SH-SY5Y (cell line): ENCODE data around the gene TGFBR3.

Experiments used
- GATA2 ChIP-seq: IDR thresholded peaks from 2 replicates; pipeline ENCODE4 v1.6.1; 2011; ENCODE audit warnings: mild to moderate bottlenecking, low read depth, low read length
- GATA3 ChIP-seq: IDR thresholded peaks from 2 replicates; pipeline ENCODE4 v1.6.1; 2011; ENCODE audit warnings: low read depth, mild to moderate bottlenecking, low read length, moderate library complexity

TGFBR3 gene

GRCh38 chr1:91793189-91793588 lies 92.8 kb downstream of the TGFBR3 start:
- TF ChIP-seq GATA3 (no peak), GATA2 (no peak)

GRCh38 chr1:91792489-91793071 lies 93.4 kb downstream of the TGFBR3 start:
- TF ChIP-seq GATA2, result no peak
- TF ChIP-seq GATA3, result no peak

DNA sequence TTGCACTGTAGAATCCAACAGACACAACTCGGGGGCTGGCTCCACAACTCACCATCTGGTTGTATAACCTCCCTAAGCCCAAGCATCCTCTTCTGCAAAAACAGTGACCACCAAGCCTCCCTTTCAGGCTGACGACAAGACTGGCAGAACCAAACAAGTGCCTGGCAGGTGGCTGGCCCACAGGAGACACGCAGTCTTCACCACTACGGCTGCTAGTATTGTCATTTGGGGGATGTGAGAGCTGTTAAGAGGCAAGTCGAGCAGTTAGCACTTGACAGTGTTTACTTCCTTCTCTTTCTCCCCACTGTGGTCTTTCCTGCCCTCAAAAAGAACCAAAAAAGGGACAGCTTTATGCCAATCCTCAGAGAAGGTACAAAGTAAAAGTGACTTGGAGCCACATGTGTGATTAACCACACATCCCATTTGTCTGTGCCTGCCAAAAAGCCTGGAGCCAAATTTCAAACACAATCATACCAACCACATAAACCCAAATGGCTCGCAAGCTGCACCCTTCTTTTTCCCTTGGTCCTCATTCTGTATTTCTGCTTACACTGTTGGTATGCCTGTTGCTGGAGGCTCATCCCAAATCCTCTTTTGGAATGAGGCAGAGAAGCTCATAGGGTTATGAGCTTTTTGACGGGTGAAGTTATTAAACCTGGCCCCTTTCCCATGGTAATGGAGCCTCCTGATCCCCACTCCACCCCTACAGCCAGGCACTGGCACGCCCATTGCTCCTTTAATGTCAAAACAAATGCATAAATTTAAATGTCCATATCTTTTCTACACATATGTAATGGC lies 94.1 kb downstream of the TGFBR3 start:
- TF ChIP-seq GATA2, result no peak
- no peak for TF ChIP-seq GATA3

DNA sequence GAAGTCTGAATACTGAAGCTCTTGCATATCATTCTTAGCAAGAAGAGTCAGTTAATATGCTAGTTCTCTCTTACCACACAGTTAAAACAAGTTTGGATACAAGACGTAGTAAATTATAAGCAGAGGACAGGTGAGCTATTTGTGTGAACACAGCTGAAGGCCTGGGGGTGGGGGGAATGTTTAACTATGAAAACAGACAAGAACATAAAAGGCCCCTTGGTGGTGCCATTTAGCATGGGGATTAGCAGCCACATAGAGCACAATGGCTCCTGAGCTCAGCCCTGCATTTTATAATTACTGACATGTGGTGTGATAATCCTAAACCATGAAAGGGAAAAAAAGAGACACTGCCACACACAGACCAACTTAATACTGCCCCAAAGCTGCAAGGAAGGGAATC lies 94.8 kb downstream of the TGFBR3 start:
- no peak for TF ChIP-seq GATA2
- TF ChIP-seq GATA3, result no peak

DNA sequence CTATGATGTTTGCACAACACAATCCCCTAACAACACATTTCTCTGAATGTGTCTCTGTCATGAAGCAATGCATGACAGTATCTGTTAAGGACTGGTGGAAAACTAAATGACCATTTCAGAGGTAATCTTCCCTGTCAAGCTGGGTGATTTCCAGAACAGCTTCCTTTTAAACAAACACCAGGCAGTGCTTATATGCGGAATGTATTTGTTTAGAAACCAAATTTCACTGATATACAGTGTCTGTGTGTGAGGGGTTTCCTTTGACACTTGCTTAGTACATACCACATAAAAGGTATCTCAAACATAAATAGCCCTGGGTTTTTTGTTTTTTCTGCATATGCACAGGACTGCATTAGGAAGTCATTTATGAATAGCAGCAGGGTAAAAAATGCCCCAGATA lies 95.6 kb downstream of the TGFBR3 start:
- TF ChIP-seq GATA3, result no peak

DNA sequence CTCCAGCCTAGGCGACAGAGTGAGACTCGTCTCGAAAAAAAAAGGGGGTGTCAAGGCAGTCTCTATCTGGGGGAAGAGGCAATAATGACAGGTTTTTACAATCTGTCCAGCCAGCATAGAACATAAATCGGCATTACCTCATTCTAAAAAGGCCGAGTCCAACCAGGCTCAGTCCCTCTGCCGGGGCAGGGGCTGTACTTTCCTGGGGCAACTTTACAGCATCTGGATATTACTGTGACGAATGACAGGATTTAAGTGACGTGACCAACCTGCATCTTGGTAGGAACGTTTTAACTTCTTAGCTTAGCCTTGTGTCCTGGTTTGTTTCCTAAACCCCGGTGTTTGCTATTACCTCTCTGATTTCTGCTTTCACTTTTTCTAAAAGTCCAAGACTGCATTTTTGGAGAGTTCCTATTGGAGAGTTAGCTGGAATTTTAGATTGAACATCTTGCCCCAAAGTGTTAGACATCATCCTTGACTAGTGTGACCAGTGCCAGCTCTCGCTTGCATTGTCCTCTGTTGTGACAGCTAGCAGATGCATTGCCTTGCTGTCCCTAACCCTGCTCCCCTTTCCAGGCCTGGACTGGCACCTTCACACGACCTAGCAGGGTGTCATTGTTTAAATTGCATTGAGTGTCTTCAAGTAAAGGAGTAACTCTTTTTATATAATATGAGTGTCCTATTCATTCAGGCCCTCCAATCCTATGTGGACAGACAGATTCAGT lies 96.5 kb downstream of the TGFBR3 start:
- TF ChIP-seq GATA3 (no peak), GATA2 (no peak)

- no peak for TF ChIP-seq GATA2
- no peak for TF ChIP-seq GATA3
Observed at GRCh38 chr1:91787919-91788318, 98.0 kb downstream of the TGFBR3 start.

- TF ChIP-seq GATA2, result no peak
Observed at GRCh38 chr1:91784616-91785015, 101.3 kb downstream of the TGFBR3 start.

- TF ChIP-seq GATA2, result no peak
Observed at GRCh38 chr1:91784191-91784590, 101.8 kb downstream of the TGFBR3 start.

DNA sequence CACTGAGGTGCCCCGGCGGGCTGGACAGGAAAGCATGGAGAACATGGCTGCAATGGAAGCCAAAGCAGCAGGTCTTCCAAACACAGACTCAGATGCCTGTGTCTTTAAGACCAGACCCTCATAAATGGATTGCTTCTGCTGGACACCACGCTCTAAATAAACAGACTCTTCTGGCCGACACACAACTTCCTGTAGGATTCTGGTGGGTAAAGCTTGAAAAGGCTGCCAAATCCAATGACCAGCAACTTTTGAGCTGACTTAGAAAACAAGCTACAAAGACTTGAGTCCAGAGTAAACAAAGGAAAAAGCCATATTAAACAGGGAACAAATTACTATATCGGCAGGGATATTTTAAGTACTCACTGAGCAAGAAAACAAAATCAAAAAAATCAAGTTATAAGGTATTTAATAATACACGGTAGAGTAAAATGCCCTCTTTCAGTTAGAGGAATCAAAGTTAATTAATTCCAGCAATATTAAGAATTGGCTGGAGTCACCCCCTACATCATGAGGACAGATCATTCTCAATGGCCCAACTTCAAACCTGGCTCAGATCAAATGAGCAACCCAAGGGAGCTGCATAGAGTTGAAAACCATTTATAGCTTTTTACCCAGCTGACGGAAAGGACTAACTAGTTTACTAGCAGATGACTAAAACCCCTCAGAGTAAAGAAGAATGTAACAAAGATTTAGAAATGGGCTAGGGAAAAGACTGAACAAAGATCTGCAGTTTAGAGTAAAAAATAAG lies 102.4 kb downstream of the TGFBR3 start:
- no peak for TF ChIP-seq GATA2
- no peak for TF ChIP-seq GATA3

- no peak for TF ChIP-seq GATA3
- no peak for TF ChIP-seq GATA2
Observed at GRCh38 chr1:91781901-91782622, 103.9 kb downstream of the TGFBR3 start.

DNA sequence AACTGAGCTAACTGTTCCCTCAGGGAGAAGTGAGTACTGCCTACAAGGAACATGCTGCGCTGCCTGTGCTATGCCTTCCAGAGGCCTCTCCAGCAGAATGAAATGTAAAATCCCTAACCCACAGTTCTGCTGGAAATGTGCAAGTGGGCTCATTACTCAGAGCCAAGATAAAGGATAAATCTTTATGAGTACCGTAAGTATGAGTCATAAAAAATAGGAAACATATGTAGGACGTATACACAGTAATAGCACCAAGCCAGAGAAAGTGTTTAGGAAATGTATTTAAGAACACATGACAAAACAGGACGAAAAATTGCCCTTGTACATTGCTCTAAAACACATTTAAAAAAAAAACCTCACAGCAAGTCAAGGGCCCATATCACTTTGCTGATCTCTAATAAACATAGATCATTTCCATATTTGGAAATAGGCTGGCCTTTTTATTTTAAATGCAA lies 104.6 kb downstream of the TGFBR3 start:
- TF ChIP-seq GATA2 (no peak), GATA3 (no peak)

GRCh38 chr1:91779548-91780021 lies 106.4 kb downstream of the TGFBR3 start:
- no peak for TF ChIP-seq GATA3
- no peak for TF ChIP-seq GATA2

DNA sequence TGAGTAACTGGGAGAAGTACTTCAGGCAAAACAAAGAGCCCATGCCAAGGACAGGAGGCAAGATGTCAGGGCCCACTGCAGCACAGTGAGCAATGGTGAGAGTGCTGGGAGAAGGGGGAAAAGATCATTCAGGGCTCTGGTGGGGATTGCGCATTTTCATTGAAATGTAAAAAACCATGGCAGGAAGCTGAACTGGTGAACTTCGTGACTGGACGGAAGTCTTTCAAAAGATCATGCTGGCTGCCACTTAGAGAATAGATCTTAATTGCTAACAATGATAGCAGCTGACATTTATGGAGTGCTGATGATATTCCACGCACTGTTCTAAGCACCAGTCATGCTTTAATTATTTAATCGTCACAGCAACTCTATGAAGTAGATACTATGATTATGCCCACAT lies 107.0 kb downstream of the TGFBR3 start:
- TF ChIP-seq GATA3 (no peak), GATA2 (no peak)
